Sigmoid colon (tissue), 3 donors: ENCODE results near the gene ZNF81.

Source experiments
- CTCF ChIP-seq, 4 experiments: fragments of 450-650 bp in 3 of 4; fragments of 200-600 bp in 1 of 4; IDR thresholded peaks; one replicate each; pipeline ENCODE4 v1.5.1; 2016 to 2019; ENCODE audit warnings: antibody characterized with exemption in 4 of 4, mild to moderate bottlenecking in 3 of 4, moderate library complexity in 2 of 4
- POLR2A ChIP-seq, 2 donors: fragments of 450-650 bp; IDR thresholded peaks; one replicate each; pipeline ENCODE4 v1.6.1; 2016; ENCODE audit warnings: antibody characterized with exemption in 2 of 2, mild to moderate bottlenecking in 2 of 2, moderate library complexity in 2 of 2

GRCh38 chrX:47817897-47818296 lies 18.8 kb upstream of the ZNF81 start:
- TF ChIP-seq CTCF (IDR thresholded peaks at IDR 0.05), result no peak
- no peak for TF ChIP-seq POLR2A (IDR thresholded peaks at IDR 0.05)
